HEK293 (cell line): ENCODE measurements around the gene PRCD.

ENCODE experiments used
- CTCF ChIA-PET: fragments of 350-600 bp; formaldehyde crosslinking; extraction: SDS; loops from one replicate; lab custom pipeline; 2021; ENCODE audit warnings: antibody characterized with exemption; lab: Yijun Ruan, JAX
- POLR2A ChIA-PET: fragments of 300-600 bp; formaldehyde crosslinking; extraction: SDS; loops from one replicate; lab custom pipeline; 2020; ENCODE audit warnings: antibody characterized with exemption, inconsistent platforms; lab: Yijun Ruan, JAX
- H3K27ac ChIP-seq: fragments of 200-500 bp; sonication (Bioruptor generic); 2 replicates; pipeline ENCODE4 v1.5.1; 2014; ENCODE audit warnings: low read depth, low read length, control low read depth, inconsistent platforms; ENCODE audit errors: extremely low read depth
- H3K36me3 ChIP-seq, 2 experiments: fragments of 200-500 bp in 1 of 2; sonication (Bioruptor generic) in 1 of 2; 1 replicate in 1 of 2; 2 replicates in 1 of 2; pipeline ENCODE4 v1.5.1; 2014 to 2017; ENCODE audit warnings: inconsistent platforms in 2 of 2, low read length in 2 of 2; ENCODE audit not compliant: control insufficient read depth in 2 of 2, insufficient read depth in 1 of 2
- H3K4me1 ChIP-seq: fragments of 200-500 bp; sonication (Bioruptor generic); 2 replicates; pipeline ENCODE4 v1.5.1; 2014; ENCODE audit warnings: mild to moderate bottlenecking, low read length, inconsistent platforms; ENCODE audit not compliant: control insufficient read depth, insufficient read depth
- H3K4me3 ChIP-seq: 2 replicates; pipeline ENCODE4 v1.5.1; 2011; ENCODE audit warnings: low read depth, mild to moderate bottlenecking, control low read depth, low read length, moderate library complexity
- H3K9me3 ChIP-seq: fragments of 200-500 bp; sonication (Bioruptor generic); 2 replicates; pipeline ENCODE4 v1.5.1; 2014; ENCODE audit warnings: low read depth, low read length, inconsistent platforms; ENCODE audit not compliant: control insufficient read depth, insufficient read depth
- GLIS2 ChIP-seq: fragments of 450-650 bp; formaldehyde crosslinking; IDR thresholded peaks from 2 replicates; pipeline ENCODE4 v1.5.1; 2016; ENCODE audit warnings: missing biosample characterization, missing genetic modification characterization
- PRDM2 ChIP-seq: fragments of 450-650 bp; formaldehyde crosslinking; IDR thresholded peaks from 2 replicates; pipeline ENCODE4 v1.5.1; 2016; ENCODE audit warnings: missing biosample characterization, missing genetic modification characterization, borderline replicate concordance
- REPIN1 ChIP-seq: fragments of 450-650 bp; formaldehyde crosslinking; IDR thresholded peaks from 2 replicates; pipeline ENCODE4 v1.5.1; 2017; ENCODE audit warnings: missing biosample characterization, missing genetic modification characterization, low read depth
- ZBTB1 ChIP-seq: fragments of 450-650 bp; formaldehyde crosslinking; IDR thresholded peaks from 2 replicates; pipeline ENCODE4 v1.5.1; 2016; ENCODE audit warnings: missing biosample characterization, missing genetic modification characterization
- ZBTB8A ChIP-seq: fragments of 450-650 bp; formaldehyde crosslinking; IDR thresholded peaks from 2 replicates; pipeline ENCODE4 v1.5.1; 2016; ENCODE audit warnings: missing biosample characterization, missing genetic modification characterization
- ZIC2 ChIP-seq: fragments of 450-650 bp; formaldehyde crosslinking; IDR thresholded peaks from 2 replicates; pipeline ENCODE4 v1.5.1; 2016; ENCODE audit warnings: missing biosample characterization, missing genetic modification characterization
- ZNF140 ChIP-seq: fragments of 450-650 bp; formaldehyde crosslinking; IDR thresholded peaks from 2 replicates; pipeline ENCODE4 v1.5.1; 2016; ENCODE audit warnings: missing biosample characterization, missing genetic modification characterization
- ZNF174 ChIP-seq: fragments of 450-650 bp; formaldehyde crosslinking; IDR thresholded peaks from 2 replicates; pipeline ENCODE4 v1.5.0; 2017; ENCODE audit warnings: missing biosample characterization, mild to moderate bottlenecking, missing genetic modification characterization
- ZNF184 ChIP-seq: fragments of 450-650 bp; IDR thresholded peaks from 2 replicates; pipeline ENCODE4 v1.5.1; 2018; ENCODE audit warnings: missing biosample characterization, mild to moderate bottlenecking, missing genetic modification characterization
- ZNF280C ChIP-seq: fragments of 450-650 bp; formaldehyde crosslinking; IDR thresholded peaks from 2 replicates; pipeline ENCODE4 v1.5.1; 2016; ENCODE audit warnings: missing biosample characterization, missing genetic modification characterization
- ZNF341 ChIP-seq: fragments of 450-650 bp; formaldehyde crosslinking; IDR thresholded peaks from 2 replicates; pipeline ENCODE4; 2016; ENCODE audit warnings: low read depth, missing biosample characterization, missing genetic modification characterization
- ZNF488 ChIP-seq: fragments of 450-650 bp; formaldehyde crosslinking; IDR thresholded peaks from 2 replicates; pipeline ENCODE4 v1.5.1; 2016; ENCODE audit warnings: missing biosample characterization, missing genetic modification characterization
- ZNF621 ChIP-seq: fragments of 450-650 bp; formaldehyde crosslinking; IDR thresholded peaks from 2 replicates; pipeline ENCODE4 v1.5.1; 2017; ENCODE audit warnings: missing biosample characterization, missing genetic modification characterization
- ZNF654 ChIP-seq: fragments of 450-650 bp; formaldehyde crosslinking; IDR thresholded peaks from 2 replicates; pipeline ENCODE4 v1.5.1; 2016; ENCODE audit warnings: low read depth, missing biosample characterization, missing genetic modification characterization
- TF ChIP-seq, protein P1 (sequence below): fragments of 450-650 bp; formaldehyde crosslinking; IDR thresholded peaks from 2 replicates; pipeline ENCODE4 v1.5.1; 2016; ENCODE audit warnings: missing biosample characterization, missing genetic modification characterization
- TF ChIP-seq, protein P2 (sequence below): fragments of 450-650 bp; formaldehyde crosslinking; IDR thresholded peaks from 2 replicates; pipeline ENCODE4 v1.5.1; 2017; ENCODE audit warnings: missing biosample characterization, missing genetic modification characterization
- TF ChIP-seq, protein P3 (sequence below): fragments of 450-650 bp; formaldehyde crosslinking; IDR thresholded peaks from 2 replicates; pipeline ENCODE4 v1.5.1; 2016; ENCODE audit warnings: missing biosample characterization, missing genetic modification characterization, borderline replicate concordance

Gene PRCD

GRCh38 chr17:76588182-76588581 is 48.3 kb downstream of the PRCD start:
- Histone ChIP-seq H3K9me3 (no peaks in the 10 kb centered on the region), H3K4me1 (peaks cover 4% of the 10 kb centered on the region; the same call in 1 of the 2 replicates), H3K4me3 (no peak overlapping the region), H3K36me3 (no peaks in the 10 kb centered on the region), H3K27ac (no peak overlapping the region)
- CTCF ChIA-PET, result interaction anchor here (0.6 to 1.4 kb wide), 3 partner anchors 62 to 121 kb away, joined by 3 read pairs; no protein-coding TSS in a partner anchor
- POLR2A ChIA-PET, result interaction anchor here (1.2 to 1.9 kb wide), 2 partner anchors 31 to 83 kb away, joined by 3 to 6 read pairs; no protein-coding TSS in a partner anchor
- no peak for TF ChIP-seq ZBTB8A
- TF ChIP-seq ZNF280C, result no peak
- TF ChIP-seq ZNF174 (tag by site-specific recombination), result no peak
- no peak for TF ChIP-seq ZNF621 (tag by site-specific recombination)
- TF ChIP-seq PRDM2, result no peak
- TF ChIP-seq ZBTB1 (tag by site-specific recombination), result no peak
- no peak for TF ChIP-seq ZIC2 (tag by site-specific recombination)
- TF ChIP-seq REPIN1 (tag by site-specific recombination), result no peak
- no peak for TF ChIP-seq ZNF654
- no peak for TF ChIP-seq ZNF341 (tag by site-specific recombination)
- no peak for TF ChIP-seq ZNF140 (tag by site-specific recombination)

DNA sequence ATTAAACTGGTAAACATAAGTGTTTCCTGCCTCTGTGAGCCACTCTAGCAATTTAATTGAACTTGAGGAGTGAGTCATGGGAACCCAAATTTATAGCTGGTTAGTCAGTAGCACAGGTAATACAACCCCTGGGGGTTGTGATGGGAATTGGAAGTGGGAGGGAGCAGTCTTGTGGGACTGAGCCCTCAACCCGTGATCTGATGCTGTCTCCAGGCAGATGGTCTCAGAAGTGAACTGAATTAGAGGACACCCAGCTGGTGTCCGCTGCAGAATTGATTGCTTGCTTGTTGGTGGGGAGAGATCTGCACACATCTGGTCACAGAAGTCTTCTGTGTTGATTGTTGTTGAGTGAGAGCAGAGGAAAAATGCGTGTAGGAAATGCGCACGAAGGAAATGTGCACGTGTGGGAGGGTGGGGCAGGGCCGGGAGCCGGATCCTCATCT is 53.6 kb downstream of the PRCD start:
- H3K36me3 ChIP-seq, result no peaks in the 10 kb centered on the region
- no peak overlapping the region for H3K27ac ChIP-seq
- H3K9me3 ChIP-seq, result no peaks in the 10 kb centered on the region
- H3K4me1 ChIP-seq, result peaks cover 6% of the 10 kb centered on the region; the same call in 1 of the 2 replicates
- H3K4me3 ChIP-seq, result no peak overlapping the region
- ChIA-PET CTCF (interaction anchor here (0.6 to 2.9 kb wide), 5 partner anchors 25 to 36 kb away, joined by 3 to 13 read pairs (median 3); no protein-coding TSS in a partner anchor), POLR2A (interaction anchor here (1.0 kb wide), 1 partner anchor 10 kb away, joined by 3 read pairs; no protein-coding TSS in a partner anchor)
- TF ChIP-seq GLIS2 (no peak), ZNF488 (tag by site-specific recombination) (no peak), ZNF184 (peak; percentile 86; the same call in 1 of the 2 replicates)
- TF ChIP-seq, protein P1, sequence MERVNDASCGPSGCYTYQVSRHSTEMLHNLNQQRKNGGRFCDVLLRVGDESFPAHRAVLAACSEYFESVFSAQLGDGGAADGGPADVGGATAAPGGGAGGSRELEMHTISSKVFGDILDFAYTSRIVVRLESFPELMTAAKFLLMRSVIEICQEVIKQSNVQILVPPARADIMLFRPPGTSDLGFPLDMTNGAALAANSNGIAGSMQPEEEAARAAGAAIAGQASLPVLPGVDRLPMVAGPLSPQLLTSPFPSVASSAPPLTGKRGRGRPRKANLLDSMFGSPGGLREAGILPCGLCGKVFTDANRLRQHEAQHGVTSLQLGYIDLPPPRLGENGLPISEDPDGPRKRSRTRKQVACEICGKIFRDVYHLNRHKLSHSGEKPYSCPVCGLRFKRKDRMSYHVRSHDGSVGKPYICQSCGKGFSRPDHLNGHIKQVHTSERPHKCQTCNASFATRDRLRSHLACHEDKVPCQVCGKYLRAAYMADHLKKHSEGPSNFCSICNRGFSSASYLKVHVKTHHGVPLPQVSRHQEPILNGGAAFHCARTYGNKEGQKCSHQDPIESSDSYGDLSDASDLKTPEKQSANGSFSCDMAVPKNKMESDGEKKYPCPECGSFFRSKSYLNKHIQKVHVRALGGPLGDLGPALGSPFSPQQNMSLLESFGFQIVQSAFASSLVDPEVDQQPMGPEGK, result 0 out of 2 replicates have a peak, but pooled peaks have one; percentile 24
- TF ChIP-seq, protein P2, sequence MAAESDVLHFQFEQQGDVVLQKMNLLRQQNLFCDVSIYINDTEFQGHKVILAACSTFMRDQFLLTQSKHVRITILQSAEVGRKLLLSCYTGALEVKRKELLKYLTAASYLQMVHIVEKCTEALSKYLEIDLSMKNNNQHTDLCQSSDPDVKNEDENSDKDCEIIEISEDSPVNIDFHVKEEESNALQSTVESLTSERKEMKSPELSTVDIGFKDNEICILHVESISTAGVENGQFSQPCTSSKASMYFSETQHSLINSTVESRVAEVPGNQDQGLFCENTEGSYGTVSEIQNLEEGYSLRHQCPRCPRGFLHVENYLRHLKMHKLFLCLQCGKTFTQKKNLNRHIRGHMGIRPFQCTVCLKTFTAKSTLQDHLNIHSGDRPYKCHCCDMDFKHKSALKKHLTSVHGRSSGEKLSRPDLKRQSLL (tag by site-specific recombination), result no peak
- TF ChIP-seq, protein P3, sequence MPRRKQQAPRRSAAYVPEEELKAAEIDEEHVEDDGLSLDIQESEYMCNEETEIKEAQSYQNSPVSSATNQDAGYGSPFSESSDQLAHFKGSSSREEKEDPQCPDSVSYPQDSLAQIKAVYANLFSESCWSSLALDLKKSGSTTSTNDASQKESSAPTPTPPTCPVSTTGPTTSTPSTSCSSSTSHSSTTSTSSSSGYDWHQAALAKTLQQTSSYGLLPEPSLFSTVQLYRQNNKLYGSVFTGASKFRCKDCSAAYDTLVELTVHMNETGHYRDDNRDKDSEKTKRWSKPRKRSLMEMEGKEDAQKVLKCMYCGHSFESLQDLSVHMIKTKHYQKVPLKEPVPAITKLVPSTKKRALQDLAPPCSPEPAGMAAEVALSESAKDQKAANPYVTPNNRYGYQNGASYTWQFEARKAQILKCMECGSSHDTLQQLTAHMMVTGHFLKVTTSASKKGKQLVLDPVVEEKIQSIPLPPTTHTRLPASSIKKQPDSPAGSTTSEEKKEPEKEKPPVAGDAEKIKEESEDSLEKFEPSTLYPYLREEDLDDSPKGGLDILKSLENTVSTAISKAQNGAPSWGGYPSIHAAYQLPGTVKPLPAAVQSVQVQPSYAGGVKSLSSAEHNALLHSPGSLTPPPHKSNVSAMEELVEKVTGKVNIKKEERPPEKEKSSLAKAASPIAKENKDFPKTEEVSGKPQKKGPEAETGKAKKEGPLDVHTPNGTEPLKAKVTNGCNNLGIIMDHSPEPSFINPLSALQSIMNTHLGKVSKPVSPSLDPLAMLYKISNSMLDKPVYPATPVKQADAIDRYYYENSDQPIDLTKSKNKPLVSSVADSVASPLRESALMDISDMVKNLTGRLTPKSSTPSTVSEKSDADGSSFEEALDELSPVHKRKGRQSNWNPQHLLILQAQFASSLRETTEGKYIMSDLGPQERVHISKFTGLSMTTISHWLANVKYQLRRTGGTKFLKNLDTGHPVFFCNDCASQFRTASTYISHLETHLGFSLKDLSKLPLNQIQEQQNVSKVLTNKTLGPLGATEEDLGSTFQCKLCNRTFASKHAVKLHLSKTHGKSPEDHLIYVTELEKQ (tag by site-specific recombination), result peak; percentile 58; the same call in 1 of the 2 replicates
